Measurements from ENCODE around the gene MPP4. TPM values are rescaled to one million over a fixed set of nuclear protein-coding genes. Genes with fewer than 3 reads are reported as not detected.

The MPP4 gene
- total and polyA plus RNA-seq, 12 donors = 0.28 to 1.2 (median 0.58) TPM; not detected in 1

- Histone ChIP-seq H3K4me1 (replicated peaks in 1 of 2) (peaks cover 0 to 6% of the 10 kb centered on the region in 2 donors), H3K27ac (no peak overlapping the region), H3K9me3 (replicated peaks in 1 of 3) (no peaks in the 10 kb centered on the region), H3K4me3 (no peak overlapping the region), H3K36me3 (replicated peaks in 1 of 2) (no peaks in the 10 kb centered on the region), H3K27me3 (no peaks in the 10 kb centered on the region)
- intact Hi-C loops (cut with DNase I) = no loop called here
- no peak for TF ChIP-seq POLR2A (IDR thresholded peaks at IDR 0.05)
- no peak for TF ChIP-seq CTCF (IDR thresholded peaks at IDR 0.05)
- WGBS, 4 donors = 40 to 60% (median 54%) methylated on average over 1 of the region's 1 CpG; no CpG with 5 or more reads in 1 of the 4 donors
- no peak for DNase-seq
These were observed 90.4 kb downstream of the MPP4 start for GRCh38 chr2:201608021-201608420.

GRCh38 chr2:201607568-201607967 is 90.9 kb downstream of the MPP4 start:
- H3K4me3 ChIP-seq = no peak overlapping the region

GRCh38 chr2:201600906-201601305 is 97.5 kb downstream of the MPP4 start:
- intact Hi-C loops (cut with DNase I) = no loop called here
- Histone ChIP-seq H3K9me3 (replicated peaks in 1 of 3) (no peaks in the 10 kb centered on the region), H3K27me3 (no peaks in the 10 kb centered on the region), H3K36me3 (replicated peaks in 1 of 2) (no peaks in the 10 kb centered on the region), H3K27ac (no peak overlapping the region), H3K4me3 (no peak overlapping the region), H3K4me1 (replicated peaks in 1 of 2) (peaks cover 0 to 6% of the 10 kb centered on the region in 2 donors)
- WGBS, 4 donors = 96 to 100% (median 98%) methylated on average over 3 of the region's 3 CpGs
- TF ChIP-seq CTCF (IDR thresholded peaks at IDR 0.05) (no peak), POLR2A (IDR thresholded peaks at IDR 0.05) (no peak)
- no peak for DNase-seq

More at GRCh38 chr2:201607568-201607967, 90.9 kb downstream of the MPP4 start:
- no peaks in the 10 kb centered on the region for H3K9me3 ChIP-seq (replicated peaks in 1 of 3)
- no peaks in the 10 kb centered on the region for H3K36me3 ChIP-seq (replicated peaks in 1 of 2)
- no peaks in the 10 kb centered on the region for H3K27me3 ChIP-seq
- DNase-seq = no peak
- H3K4me1 ChIP-seq (replicated peaks in 1 of 2) = peaks cover 0 to 6% of the 10 kb centered on the region in 2 donors
- H3K27ac ChIP-seq = no peak overlapping the region
- no peak for TF ChIP-seq CTCF (IDR thresholded peaks at IDR 0.05)
- TF ChIP-seq POLR2A (IDR thresholded peaks at IDR 0.05) = no peak
- 86 to 92% (median 90%) methylated on average over 2 of the region's 2 CpGs for WGBS, 4 donors
- intact Hi-C loops (cut with DNase I) = no loop called here

GRCh38 chr2:201597397-201597796 is 101.0 kb downstream of the MPP4 start:
- Histone ChIP-seq H3K27ac (no peak overlapping the region), H3K9me3 (replicated peaks in 1 of 3) (no peaks in the 10 kb centered on the region), H3K4me1 (replicated peaks in 1 of 2) (no peaks in the 10 kb centered on the region), H3K4me3 (no peak overlapping the region), H3K36me3 (replicated peaks in 1 of 2) (no peaks in the 10 kb centered on the region), H3K27me3 (no peaks in the 10 kb centered on the region)
- no peak for TF ChIP-seq CTCF (IDR thresholded peaks at IDR 0.05)
- no peak for TF ChIP-seq POLR2A (IDR thresholded peaks at IDR 0.05)
- 73 to 84% (median 74%) methylated on average over 8 of the region's 8 CpGs for WGBS, 4 donors
- intact Hi-C loops (cut with DNase I) = no loop called here
- DNase-seq = no peak

Small RNA genes lying within 50 kb of the gene (small RNA-seq; reads per million reads assigned to genes)
- 0 reads per million in 2 donors for gene RNU6-651P

Other genes starting within 250 kb of the MPP4 start
- gene TRAK2, start 247.2 kb downstream of the MPP4 start, total RNA-seq = 10 to 100 TPM; 35.9 to 66.9 (median 45.5) TPM
- 10 to 100 TPM; 17.6 to 36.8 (median 35.6) TPM for gene TRAK2, start 247.2 kb downstream of the MPP4 start, polyA plus RNA-seq
- 100 to 1,000 TPM in 4 of 9 donors, 10 to 100 TPM in 5; 51.2 to 154 (median 99.7) TPM for gene STRADB, start 246.9 kb downstream of the MPP4 start, total RNA-seq
- 10 to 100 TPM; 65.1 to 94.4 (median 81.4) TPM for gene STRADB, start 246.9 kb downstream of the MPP4 start, polyA plus RNA-seq
- 100 to 1,000 TPM in 1 of 9 donors, 10 to 100 TPM in 8; 27.7 to 109 (median 37.6) TPM for gene TMEM237, start 55.1 kb downstream of the MPP4 start, total RNA-seq
- 10 to 100 TPM; 12.3 to 33.6 (median 18.8) TPM for gene TMEM237, start 55.1 kb downstream of the MPP4 start, polyA plus RNA-seq
- gene ALS2, start 82.3 kb upstream of the MPP4 start, total RNA-seq = 10 to 100 TPM in 7 of 9 donors, 1 to 10 TPM in 2; 3.1 to 24.3 (median 15.8) TPM
- gene ALS2, start 82.3 kb upstream of the MPP4 start, polyA plus RNA-seq = 10 to 100 TPM in 1 of 3 donors, 1 to 10 TPM in 2; 6.2 to 15.3 (median 9.9) TPM
- 1 to 10 TPM in 2 of 9 donors, under 1 TPM in 6, not detected in 1; 0.06 to 1.2 (median 0.15) TPM for gene CDK15, start 107.9 kb upstream of the MPP4 start, total RNA-seq
- under 1 TPM; 0.10 to 0.80 (median 0.13) TPM for gene CDK15, start 107.9 kb upstream of the MPP4 start, polyA plus RNA-seq